Liver (tissue), 9 donors: Measurements from ENCODE around the gene UBE2S. TPM values are rescaled to one million over a fixed set of nuclear protein-coding genes. Genes with fewer than 3 reads are reported as not detected.

Source experiments
- DNase-seq: peaks from one replicate; pipeline ENCODE4 v3.0.0-alpha.2; 2017; ENCODE audit warnings: low spot score
- H3K27ac ChIP-seq, 2 donors: one replicate each; pipeline ENCODE4 v1.7.0; 2013; ENCODE audit warnings: inconsistent platforms in 2 of 2, low read length in 2 of 2, control low read depth in 1 of 2, low read depth in 1 of 2, mild to moderate bottlenecking in 1 of 2
- H3K27me3 ChIP-seq, 4 donors: one replicate each; pipeline versions ENCODE4 v1.6.1 to v1.7.0; 2013; ENCODE audit warnings: low read length in 3 of 4, inconsistent platforms in 1 of 4, mild to moderate bottlenecking in 1 of 4, moderate library complexity in 1 of 4; ENCODE audit not compliant: control insufficient read depth in 4 of 4, insufficient read depth in 4 of 4
- H3K36me3 ChIP-seq, 4 donors: one replicate each; pipeline versions ENCODE4 v1.6.1 to v1.7.0; 2013; ENCODE audit warnings: low read length in 3 of 4, mild to moderate bottlenecking in 3 of 4, low read depth in 1 of 4, moderate library complexity in 1 of 4; ENCODE audit not compliant: control insufficient read depth in 4 of 4, insufficient read depth in 3 of 4
- H3K4me1 ChIP-seq, 4 donors: one replicate each; pipeline versions ENCODE4 v1.6.1 to v1.7.0; 2013; ENCODE audit warnings: low read length in 3 of 4, mild to moderate bottlenecking in 3 of 4, moderate library complexity in 1 of 4; ENCODE audit not compliant: control insufficient read depth in 4 of 4, insufficient read depth in 4 of 4
- H3K4me3 ChIP-seq, 3 donors: one replicate each; pipeline versions ENCODE4 v1.6.1 to v1.7.0; 2013; ENCODE audit warnings: low read length in 3 of 3, control low read depth in 1 of 3, low read depth in 1 of 3, mild to moderate bottlenecking in 1 of 3
- H3K9ac ChIP-seq, 2 donors: one replicate each; pipeline ENCODE4 v1.7.0; 2013; ENCODE audit warnings: low read length in 2 of 2, mild to moderate bottlenecking in 2 of 2, moderate library complexity in 2 of 2, control low read depth in 1 of 2, low read depth in 1 of 2
- H3K9me3 ChIP-seq, 4 donors: one replicate each; pipeline versions ENCODE4 v1.6.1 to v1.7.0; 2013; ENCODE audit warnings: low read length in 3 of 4; ENCODE audit not compliant: control insufficient read depth in 4 of 4
- FOXA1 ChIP-seq: IDR thresholded peaks from 2 replicates; pipeline ENCODE4 v1.6.1; 2016; ENCODE audit warnings: antibody characterized with exemption
- GABPA ChIP-seq, 2 donors: IDR thresholded peaks in 1 of 2; conservative IDR thresholded peaks in 1 of 2; 2 replicates each; pipeline ENCODE4 v1.6.1; 2016; ENCODE audit warnings: antibody characterized with exemption in 2 of 2, mild to moderate bottlenecking in 1 of 2, moderate library complexity in 1 of 2
- JUND ChIP-seq, 2 donors: IDR thresholded peaks; 2 replicates each; pipeline ENCODE4 v1.6.1; 2016; ENCODE audit warnings: antibody characterized with exemption in 2 of 2
- NR2F2 ChIP-seq: IDR thresholded peaks from 2 replicates; pipeline ENCODE4 v1.6.1; 2016; ENCODE audit warnings: antibody characterized with exemption
- RAD21 ChIP-seq, 2 donors: IDR thresholded peaks; 2 replicates each; pipeline ENCODE4 v1.6.1; 2016; ENCODE audit warnings: antibody characterized with exemption in 2 of 2, mild to moderate bottlenecking in 2 of 2
- RXRA ChIP-seq, 2 donors: IDR thresholded peaks; 2 replicates each; pipeline ENCODE4 v1.6.1; 2017 to 2018; ENCODE audit warnings: antibody characterized with exemption in 2 of 2, mild to moderate bottlenecking in 1 of 2
- SP1 ChIP-seq: IDR thresholded peaks from 2 replicates; pipeline ENCODE4 v1.6.1; 2018; ENCODE audit warnings: antibody characterized with exemption, mild to moderate bottlenecking
- TAF1 ChIP-seq: conservative IDR thresholded peaks from 2 replicates; pipeline ENCODE4 v1.6.1; 2016; ENCODE audit warnings: antibody characterized with exemption, mild to moderate bottlenecking
- YY1 ChIP-seq: IDR thresholded peaks from 2 replicates; pipeline ENCODE4 v1.6.1; 2016; ENCODE audit warnings: antibody characterized with exemption, mild to moderate bottlenecking
- WGBS: extraction: QIAGEN DNeasy Blood & Tissue Kit; methylation state at CpG from one replicate; pipeline ENCODE4 v1.1.7; 2013; 5-methylcytosine and 5-hydroxymethylcytosine counted together
- polyA plus RNA-seq, 2 donors: library from polyadenylated mRNA; stranded (reverse) in 1 of 2; unstranded in 1 of 2; fragments of 200-250 nt in 1 of 2; fragments of >200 nt in 1 of 2; fragmentation: Nextera tagmentation in 1 of 2; extraction: Ambion mirVana in 1 of 2; gene quantifications; one replicate each; pipeline versions ENCODE4 v1.2.1 to v1.2.3, GENCODE V29; 2013 to 2015
- total RNA-seq, 2 donors: library from RNA; depleted of rRNA; stranded (reverse); fragments of >200 nt; gene quantifications; one replicate each; pipeline ENCODE4 v1.2.3, GENCODE V29; 2014
- TF ChIP-seq, protein P1 (sequence below): IDR thresholded peaks from 2 replicates; pipeline ENCODE4 v1.6.1; 2016; ENCODE audit warnings: antibody characterized with exemption, mild to moderate bottlenecking
- TF ChIP-seq, protein P2 (sequence below): IDR thresholded peaks from 2 replicates; pipeline ENCODE4 v1.6.1; 2016; ENCODE audit warnings: antibody characterized with exemption
- TF ChIP-seq, protein P3 (sequence below): IDR thresholded peaks from 2 replicates; pipeline ENCODE4 v1.6.1; 2016; ENCODE audit warnings: antibody characterized with exemption
- donor health status: healthy.
- donor health status: healthy.
- donor health status: healthy.
- donor health status: healthy.
- donor health status: healthy.

The UBE2S gene
- total and polyA plus RNA-seq, 4 donors = 5.2 to 95.2 (median 6.8) TPM

DNA sequence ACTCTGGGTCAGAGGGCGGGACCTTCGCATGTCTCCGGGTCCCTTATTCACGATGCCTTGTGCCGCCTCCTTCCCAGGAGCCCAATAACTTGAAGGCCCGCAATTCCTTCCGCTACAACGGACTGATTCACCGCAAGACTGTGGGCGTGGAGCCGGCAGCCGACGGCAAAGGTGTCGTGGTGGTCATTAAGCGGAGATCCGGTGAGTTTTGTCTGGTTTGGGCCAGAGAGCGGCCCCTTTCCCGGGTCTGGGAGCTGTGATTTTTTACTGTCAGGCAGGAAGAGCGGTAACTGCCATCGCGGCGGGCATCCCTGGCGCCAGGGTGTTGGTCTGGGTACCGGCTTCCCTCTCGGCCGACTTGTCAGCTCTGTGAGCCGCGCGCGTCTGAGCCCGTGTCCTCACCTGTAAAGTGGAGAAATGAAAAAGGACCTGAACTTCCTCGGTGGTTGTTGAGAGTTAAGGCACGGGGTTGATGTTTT is 21.1 kb downstream of the UBE2S start:
- Histone ChIP-seq H3K4me3 (peak overlapping the region; percentile 58 to 94 (median 92)), H3K9ac (peak overlapping the region; percentile 72 to 73), H3K9me3 (no peaks in the 10 kb centered on the region), H3K27ac (peak overlapping the region; percentile 49 to 73), H3K36me3 (peaks cover 10 to 30% (median 18%) of the 10 kb centered on the region in 4 donors), H3K27me3 (no peaks in the 10 kb centered on the region), H3K4me1 (peaks cover 16 to 39% (median 30%) of the 10 kb centered on the region in 4 donors)
- WGBS = 15% methylated on average over 33 of the region's 33 CpGs
- DNase-seq = no peak
- TF ChIP-seq NR2F2 (peak; percentile 49), FOXA1 (no peak)

DNA sequence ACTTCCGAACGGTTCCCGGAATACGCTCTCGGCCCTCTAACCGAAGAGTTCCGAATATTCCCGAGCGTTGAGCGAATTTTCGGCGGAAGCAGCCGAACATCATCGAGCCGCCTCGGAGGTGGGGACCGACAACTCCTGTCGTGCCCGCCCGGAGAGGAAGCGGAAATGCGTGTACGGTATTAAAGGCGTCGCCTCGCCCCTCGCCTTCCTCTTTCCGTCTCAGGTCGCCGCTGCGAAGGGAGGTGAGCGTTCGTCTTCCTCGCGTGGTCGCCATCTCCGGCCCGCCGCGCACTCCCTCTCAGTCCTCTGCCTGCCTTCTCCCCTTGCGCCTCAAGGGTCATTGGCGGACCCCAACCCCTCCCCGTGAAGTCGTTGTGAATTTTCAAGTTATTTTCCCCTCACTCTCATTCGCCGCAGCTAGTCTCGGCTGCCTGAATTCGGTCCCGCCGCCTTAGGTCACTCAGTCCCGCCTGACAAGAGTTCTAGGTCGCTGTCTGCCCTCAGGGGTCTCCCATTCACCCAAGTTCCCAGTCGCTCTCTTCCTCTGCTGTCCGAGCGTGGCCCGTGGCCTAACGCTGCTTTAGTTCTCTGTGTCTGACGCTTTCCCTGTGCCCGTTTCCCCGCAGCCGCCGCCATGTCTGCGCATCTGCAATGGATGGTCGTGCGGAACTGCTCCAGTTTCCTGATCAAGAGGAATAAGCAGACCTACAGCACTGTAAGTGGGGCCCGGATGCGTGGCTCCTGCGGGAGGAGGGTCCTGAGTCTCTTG is 21.7 kb downstream of the UBE2S start, which contains the start of gene RPL28:
TSS of gene RPL28 (plus strand) at position 209 of the 769 bp plus-strand sequence. CDS start at position 635, 426 bp downstream.
- TF ChIP-seq GABPA (IDR thresholded peaks at IDR 0.05 in 1 of 2, conservative IDR thresholded peaks at IDR 0.05 in 1 of 2) = peak; percentile 82 to 92
- TF ChIP-seq, protein P1, sequence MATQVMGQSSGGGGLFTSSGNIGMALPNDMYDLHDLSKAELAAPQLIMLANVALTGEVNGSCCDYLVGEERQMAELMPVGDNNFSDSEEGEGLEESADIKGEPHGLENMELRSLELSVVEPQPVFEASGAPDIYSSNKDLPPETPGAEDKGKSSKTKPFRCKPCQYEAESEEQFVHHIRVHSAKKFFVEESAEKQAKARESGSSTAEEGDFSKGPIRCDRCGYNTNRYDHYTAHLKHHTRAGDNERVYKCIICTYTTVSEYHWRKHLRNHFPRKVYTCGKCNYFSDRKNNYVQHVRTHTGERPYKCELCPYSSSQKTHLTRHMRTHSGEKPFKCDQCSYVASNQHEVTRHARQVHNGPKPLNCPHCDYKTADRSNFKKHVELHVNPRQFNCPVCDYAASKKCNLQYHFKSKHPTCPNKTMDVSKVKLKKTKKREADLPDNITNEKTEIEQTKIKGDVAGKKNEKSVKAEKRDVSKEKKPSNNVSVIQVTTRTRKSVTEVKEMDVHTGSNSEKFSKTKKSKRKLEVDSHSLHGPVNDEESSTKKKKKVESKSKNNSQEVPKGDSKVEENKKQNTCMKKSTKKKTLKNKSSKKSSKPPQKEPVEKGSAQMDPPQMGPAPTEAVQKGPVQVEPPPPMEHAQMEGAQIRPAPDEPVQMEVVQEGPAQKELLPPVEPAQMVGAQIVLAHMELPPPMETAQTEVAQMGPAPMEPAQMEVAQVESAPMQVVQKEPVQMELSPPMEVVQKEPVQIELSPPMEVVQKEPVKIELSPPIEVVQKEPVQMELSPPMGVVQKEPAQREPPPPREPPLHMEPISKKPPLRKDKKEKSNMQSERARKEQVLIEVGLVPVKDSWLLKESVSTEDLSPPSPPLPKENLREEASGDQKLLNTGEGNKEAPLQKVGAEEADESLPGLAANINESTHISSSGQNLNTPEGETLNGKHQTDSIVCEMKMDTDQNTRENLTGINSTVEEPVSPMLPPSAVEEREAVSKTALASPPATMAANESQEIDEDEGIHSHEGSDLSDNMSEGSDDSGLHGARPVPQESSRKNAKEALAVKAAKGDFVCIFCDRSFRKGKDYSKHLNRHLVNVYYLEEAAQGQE = peak; percentile 94
- TF ChIP-seq NR2F2 = peak; percentile 5
- TF ChIP-seq TAF1 = peak; percentile 100
- TF ChIP-seq JUND (IDR thresholded peaks at IDR 0.05) = no peak
- TF ChIP-seq YY1 = peak; percentile 24
- peak in 1 of 2 donors; percentile 26 for TF ChIP-seq RAD21 (IDR thresholded peaks at IDR 0.05)
- TF ChIP-seq, protein P2, sequence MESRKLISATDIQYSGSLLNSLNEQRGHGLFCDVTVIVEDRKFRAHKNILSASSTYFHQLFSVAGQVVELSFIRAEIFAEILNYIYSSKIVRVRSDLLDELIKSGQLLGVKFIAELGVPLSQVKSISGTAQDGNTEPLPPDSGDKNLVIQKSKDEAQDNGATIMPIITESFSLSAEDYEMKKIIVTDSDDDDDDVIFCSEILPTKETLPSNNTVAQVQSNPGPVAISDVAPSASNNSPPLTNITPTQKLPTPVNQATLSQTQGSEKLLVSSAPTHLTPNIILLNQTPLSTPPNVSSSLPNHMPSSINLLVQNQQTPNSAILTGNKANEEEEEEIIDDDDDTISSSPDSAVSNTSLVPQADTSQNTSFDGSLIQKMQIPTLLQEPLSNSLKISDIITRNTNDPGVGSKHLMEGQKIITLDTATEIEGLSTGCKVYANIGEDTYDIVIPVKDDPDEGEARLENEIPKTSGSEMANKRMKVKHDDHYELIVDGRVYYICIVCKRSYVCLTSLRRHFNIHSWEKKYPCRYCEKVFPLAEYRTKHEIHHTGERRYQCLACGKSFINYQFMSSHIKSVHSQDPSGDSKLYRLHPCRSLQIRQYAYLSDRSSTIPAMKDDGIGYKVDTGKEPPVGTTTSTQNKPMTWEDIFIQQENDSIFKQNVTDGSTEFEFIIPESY = peak; percentile 97
- TF ChIP-seq, protein P3, sequence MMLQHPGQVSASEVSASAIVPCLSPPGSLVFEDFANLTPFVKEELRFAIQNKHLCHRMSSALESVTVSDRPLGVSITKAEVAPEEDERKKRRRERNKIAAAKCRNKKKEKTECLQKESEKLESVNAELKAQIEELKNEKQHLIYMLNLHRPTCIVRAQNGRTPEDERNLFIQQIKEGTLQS = no peak
- TF ChIP-seq RXRA (IDR thresholded peaks at IDR 0.05) = peak in 1 of 2 donors; percentile 15
- TF ChIP-seq SP1 = peak; percentile 41
- Histone ChIP-seq H3K4me3 (peak within 1 kb of the TSS; percentile 71 to 94 (median 92)), H3K36me3 (peaks cover 10 to 28% (median 18%) of the 10 kb centered on the region in 4 donors), H3K27ac (peak within 1 kb of the TSS; percentile 75 to 94), H3K9ac (peak within 1 kb of the TSS; percentile 73 to 90), H3K27me3 (no peaks in the 10 kb centered on the region), H3K4me1 (peaks cover 16 to 39% (median 30%) of the 10 kb centered on the region in 4 donors), H3K9me3 (no peaks in the 10 kb centered on the region)
- peak; percentile 98 for DNase-seq
- under 1% methylated on average over 68 of the region's 68 CpGs for WGBS
